ENCODE data around the gene TRAF2.

- no peak for TF ChIP-seq CTCF (IDR thresholded peaks at IDR 0.05; ENCODE audit: low read depth, low read length)
- TF ChIP-seq POLR2A (IDR thresholded peaks at IDR 0.05; ENCODE audit: extremely low read depth, insufficient read length), result no peak
- TF ChIP-seq MYC (IDR thresholded peaks at IDR 0.05; ENCODE audit: low read depth, low read length), result no peak
Observed at GRCh38 chr9:136917902-136918301, 31.6 kb downstream of the TRAF2 start.
